HG03378 (cell line): ENCODE data around the gene NGRN.
A peak's percentile ranks its signal among the peaks of the same experiment; 100 is the strongest.

ENCODE experiments used
- ATAC-seq: cut with Tn5 transposase; IDR thresholded peaks from one replicate; pipeline ENCODE4 v1.9.1; 2021; ENCODE audit warnings: mild to moderate bottlenecking, moderate library complexity; ENCODE audit not compliant: unreplicated experiment

The NGRN gene

DNA sequence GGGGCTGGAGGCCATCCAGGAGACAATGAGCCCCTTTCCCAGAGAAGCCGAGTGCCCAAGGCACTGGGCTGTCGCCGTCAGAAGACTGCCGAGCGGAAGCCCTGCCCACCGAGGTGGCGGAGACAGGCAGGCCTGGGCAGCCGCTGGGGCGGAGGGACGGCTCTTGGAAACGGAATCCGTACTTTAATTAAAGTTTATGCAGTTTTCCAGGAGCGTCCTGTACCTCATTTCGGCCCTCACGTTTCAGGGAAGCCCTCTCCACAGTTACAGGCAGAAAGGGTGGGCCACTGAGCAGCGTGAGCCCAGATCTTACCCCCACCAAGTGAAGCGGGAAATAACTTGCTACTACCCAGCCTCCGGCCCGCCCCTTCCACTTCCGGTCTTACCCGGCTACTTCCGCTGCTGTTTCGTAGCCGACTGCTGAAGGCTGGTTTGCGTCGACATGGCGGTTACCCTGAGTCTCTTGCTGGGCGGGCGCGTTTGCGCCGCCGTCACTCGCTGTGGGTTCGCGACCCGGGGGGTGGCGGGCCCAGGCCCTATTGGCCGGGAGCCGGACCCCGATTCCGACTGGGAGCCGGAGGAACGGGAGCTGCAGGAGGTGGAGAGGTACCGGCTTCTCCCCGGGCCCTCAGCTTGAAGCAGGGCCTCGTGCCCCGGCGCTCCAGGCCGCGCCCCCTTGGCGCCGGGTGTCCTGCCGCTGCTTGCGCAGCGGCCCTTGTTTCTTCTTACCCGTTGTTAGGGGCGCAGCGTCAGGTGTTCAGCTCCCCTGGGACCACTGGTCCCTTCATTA, at the start of gene NGRN:
NGRN (plus strand) TSS at position 402 of the 790 bp plus-strand sequence; CDS start at position 443, 41 bp downstream.
- peak; percentile 90 for ATAC-seq

DNA sequence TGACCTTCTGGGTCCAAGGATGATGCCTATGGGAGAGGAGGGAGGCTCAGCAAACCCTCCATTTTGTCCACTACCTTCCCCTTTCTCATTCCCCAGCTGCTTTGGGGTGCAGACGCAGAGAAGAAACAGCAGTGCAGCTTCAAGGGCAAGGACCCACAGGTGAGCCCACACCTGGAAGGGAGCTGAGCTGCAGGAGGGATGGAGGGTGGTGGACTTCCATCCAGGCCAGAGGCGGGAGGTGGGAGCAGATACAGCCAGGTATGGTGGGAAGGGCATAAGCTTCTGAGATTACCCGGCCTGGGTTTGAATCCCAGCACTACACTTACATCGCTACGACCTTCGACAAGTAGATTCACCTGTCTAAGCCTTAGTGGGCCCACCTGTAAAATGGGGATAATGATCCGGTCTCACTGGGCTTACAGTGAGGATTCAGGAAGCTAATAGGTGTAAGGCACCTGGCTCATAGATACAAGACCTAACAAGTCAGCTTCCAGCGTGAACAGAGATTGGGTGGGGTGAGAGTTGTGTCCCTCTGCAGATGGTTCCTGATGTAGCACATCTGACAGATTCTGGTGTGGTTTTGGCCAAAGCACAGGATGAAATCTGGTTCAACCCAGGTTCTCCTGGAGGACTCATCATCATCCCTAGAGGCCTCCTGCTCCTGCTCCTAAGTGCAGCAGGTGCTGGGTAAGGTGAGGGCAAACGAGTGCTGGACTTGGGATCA, 47.6 kb upstream of the NGRN start:
- ATAC-seq, result no peak

GRCh38 chr15:90219421-90220141, 45.9 kb upstream of the NGRN start:
- no peak for ATAC-seq

GRCh38 chr15:90221246-90221900, 44.1 kb upstream of the NGRN start:
- ATAC-seq, result no peak

- no peak for ATAC-seq
Observed at GRCh38 chr15:90222547-90222946, 42.9 kb upstream of the NGRN start.

DNA sequence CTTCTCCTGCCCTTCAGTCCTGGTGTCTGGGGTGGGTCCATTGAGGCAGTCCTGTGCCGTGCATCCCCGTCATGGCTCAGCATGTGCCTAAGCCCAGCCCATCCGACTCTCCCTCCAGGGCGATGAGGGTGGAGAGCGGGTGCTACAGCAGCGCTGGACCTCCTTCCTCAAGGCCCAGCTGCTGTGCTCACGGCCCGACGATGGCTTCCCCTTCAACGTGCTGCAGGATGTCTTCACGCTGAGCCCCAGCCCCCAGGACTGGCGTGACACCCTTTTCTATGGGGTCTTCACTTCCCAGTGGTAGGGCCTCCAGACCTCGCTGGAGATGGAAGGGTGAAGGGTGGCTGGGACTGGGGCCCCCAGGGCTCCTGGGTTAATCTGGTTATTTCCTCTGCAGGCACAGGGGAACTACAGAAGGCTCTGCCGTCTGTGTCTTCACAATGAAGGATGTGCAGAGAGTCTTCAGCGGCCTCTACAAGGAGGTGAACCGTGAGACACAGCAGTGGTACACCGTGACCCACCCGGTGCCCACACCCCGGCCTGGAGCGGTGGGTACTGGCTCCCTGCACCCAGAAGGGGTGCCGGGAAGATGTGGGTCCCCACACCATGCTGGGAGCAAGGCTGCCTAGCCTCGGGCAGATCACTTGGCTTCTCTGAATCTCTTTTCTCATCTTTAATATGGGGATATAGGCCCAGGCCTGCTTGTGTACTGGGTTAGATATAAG, 41.9 kb upstream of the NGRN start:
- no peak for ATAC-seq

GRCh38 chr15:90225047-90225446, 40.4 kb upstream of the NGRN start:
- ATAC-seq, result no peak

DNA sequence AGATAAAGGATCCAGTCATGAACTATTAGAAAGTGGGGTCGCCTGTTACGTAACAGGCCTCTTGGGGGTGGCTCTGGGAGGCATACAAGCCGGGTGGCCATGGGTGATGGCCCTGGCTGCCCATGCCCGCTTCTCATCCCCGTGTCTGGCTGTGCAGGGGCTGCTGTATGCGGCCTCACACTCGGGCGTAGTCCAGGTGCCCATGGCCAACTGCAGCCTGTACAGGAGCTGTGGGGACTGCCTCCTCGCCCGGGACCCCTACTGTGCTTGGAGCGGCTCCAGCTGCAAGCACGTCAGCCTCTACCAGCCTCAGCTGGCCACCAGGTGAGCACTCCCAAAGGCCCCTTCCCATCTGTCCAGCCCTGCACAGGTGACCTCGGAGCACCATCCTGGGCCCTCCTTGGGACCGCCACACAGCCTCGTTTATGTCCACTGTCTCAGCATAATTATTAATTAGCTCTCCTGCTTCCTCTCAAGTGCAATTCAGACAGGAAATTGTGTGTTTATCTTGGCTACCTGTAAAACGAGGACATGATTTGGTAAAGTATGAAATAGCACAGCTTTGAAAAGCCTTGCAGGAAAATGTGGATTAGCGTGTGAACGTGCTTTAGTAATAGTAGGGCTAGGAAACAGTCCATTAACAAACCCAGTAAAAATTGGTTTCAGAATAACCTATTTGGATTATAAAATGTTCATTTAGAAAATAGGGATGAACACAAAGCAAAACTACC, 39.8 kb upstream of the NGRN start:
- no peak for ATAC-seq

- ATAC-seq, result no peak
Observed at GRCh38 chr15:90227336-90227735, 38.1 kb upstream of the NGRN start.

DNA sequence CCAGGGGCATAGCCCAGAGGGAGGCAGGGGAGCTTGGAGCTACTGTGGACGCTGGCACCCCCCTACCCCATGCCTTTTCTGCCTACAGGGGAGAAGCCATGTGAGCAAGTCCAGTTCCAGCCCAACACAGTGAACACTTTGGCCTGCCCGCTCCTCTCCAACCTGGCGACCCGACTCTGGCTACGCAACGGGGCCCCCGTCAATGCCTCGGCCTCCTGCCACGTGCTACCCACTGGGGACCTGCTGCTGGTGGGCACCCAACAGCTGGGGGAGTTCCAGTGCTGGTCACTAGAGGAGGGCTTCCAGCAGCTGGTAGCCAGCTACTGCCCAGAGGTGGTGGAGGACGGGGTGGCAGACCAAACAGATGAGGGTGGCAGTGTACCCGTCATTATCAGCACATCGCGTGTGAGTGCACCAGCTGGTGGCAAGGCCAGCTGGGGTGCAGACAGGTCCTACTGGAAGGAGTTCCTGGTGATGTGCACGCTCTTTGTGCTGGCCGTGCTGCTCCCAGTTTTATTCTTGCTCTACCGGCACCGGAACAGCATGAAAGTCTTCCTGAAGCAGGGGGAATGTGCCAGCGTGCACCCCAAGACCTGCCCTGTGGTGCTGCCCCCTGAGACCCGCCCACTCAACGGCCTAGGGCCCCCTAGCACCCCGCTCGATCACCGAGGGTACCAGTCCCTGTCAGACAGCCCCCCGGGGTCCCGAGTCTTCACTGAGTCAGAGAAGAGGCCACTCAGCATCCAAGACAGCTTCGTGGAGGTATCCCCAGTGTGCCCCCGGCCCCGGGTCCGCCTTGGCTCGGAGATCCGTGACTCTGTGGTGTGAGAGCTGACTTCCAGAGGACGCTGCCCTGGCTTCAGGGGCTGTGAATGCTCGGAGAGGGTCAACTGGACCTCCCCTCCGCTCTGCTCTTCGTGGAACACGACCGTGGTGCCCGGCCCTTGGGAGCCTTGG, 37.4 kb upstream of the NGRN start:
- ATAC-seq, result no peak

DNA sequence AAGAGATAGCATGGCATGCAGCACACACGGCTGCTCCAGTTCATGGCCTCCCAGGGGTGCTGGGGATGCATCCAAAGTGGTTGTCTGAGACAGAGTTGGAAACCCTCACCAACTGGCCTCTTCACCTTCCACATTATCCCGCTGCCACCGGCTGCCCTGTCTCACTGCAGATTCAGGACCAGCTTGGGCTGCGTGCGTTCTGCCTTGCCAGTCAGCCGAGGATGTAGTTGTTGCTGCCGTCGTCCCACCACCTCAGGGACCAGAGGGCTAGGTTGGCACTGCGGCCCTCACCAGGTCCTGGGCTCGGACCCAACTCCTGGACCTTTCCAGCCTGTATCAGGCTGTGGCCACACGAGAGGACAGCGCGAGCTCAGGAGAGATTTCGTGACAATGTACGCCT, 36.5 kb upstream of the NGRN start:
- ATAC-seq, result no peak

DNA sequence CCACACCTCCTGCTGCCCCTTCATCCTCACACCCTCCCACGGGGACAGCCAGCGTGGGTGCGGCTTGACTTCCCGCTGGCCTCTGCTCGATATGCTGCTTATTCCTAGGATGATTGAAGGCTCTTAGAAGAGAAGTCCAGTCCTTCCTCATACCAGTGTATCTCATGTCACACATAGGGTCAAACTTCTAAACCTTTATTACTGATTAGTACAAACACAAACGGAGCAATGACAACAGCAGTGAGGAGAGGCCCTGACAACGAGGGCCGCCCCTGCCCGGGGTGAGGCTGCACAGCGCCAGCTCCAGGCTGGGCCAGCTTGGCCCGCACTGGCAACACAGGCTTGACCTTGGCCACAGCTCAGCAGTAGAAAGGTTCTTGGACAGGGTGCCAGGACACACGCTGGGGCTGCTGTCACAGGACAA, 35.4 kb upstream of the NGRN start:
- ATAC-seq, result no peak

- ATAC-seq, result no peak
Observed at GRCh38 chr15:90230610-90231009, 34.9 kb upstream of the NGRN start.

DNA sequence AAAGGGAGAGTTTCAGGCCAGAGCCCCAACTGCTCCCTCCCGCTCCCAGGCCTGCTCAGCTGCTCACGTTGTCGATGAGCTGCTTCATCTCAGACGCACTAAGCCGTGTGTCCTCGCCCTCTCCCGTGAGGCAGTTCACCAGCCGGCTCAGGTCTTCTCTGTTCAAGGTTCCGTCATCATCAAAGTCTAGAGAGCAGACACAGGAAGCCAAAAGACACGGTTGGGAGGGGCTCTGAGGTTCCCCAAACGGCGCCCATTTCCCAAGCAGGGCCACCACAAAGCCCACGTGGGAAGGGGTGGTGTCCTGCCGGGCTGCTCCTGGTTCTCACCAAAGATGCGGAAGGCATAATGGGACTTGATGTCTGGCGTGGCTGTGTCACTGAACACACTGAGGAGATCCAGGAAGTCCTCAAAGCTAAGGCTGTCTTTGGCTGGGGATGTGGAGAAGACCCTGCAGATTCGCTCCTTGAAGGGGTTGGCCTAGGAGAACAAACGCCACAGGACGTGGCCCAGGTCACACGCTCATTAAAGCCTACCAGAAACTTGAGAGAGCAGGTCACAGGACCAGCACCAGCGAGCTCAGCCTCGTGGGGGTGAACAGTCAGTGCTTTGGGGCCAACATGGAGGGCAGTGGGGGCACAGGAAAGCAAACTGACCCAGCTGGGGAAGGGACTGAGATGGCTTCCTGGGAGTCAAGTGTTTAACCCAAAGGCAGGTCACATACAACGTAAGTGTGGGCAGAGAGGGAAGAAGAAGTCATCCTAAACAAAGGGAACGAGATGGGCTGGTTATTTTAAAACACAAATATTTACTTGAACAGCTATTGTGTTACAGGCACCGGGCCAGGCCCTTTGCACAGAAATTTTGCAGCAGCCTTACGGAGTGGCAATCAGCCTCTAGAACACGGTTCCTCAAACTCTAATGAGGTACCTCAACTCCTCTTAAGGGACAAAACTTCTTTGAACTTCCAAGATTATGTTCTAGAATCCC, 34.1 kb upstream of the NGRN start:
- ATAC-seq, result no peak

GRCh38 chr15:90232196-90232595, 33.3 kb upstream of the NGRN start:
- ATAC-seq, result no peak

- ATAC-seq, result no peak
Observed at GRCh38 chr15:90232941-90233386, 32.5 kb upstream of the NGRN start.

DNA sequence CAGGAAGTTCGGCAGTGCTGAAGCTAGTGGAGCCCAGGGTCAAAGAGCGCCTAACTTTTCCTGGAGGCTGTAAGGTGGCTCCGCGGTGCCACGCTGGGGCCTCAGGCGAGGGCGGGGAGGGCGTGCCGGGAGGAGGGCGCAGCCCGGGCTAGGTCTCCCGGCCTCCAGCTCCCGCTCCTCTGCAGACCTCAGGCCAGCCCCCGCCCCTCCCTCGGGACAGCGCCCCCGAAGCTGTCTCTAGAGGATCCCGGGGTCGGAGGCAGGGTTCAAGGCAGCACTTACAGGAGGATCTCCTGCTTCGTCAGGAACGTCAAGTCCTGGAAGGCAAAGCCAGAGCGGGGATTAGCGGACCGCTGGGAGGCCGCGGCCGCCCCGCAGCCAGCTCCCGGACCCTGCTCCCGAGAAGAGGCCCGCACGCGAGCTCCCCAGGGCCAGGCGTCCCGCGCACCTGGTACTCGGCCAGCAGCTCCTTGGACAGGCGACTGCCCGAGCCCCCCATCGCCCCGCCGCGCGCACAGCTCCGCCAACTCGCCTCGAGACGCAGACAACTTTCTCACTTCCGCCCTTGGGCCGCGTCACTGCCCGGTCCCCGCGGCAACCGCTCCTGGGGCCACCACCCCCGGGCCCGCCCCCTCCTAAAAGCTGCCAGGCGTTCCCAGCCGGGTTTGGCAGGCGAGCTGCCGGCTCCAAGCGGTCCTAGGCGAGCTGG, 31.9 kb upstream of the NGRN start, which contains the start of gene CIB1:
CIB1 (minus strand) TSS at position 555 of the 709 bp plus-strand sequence; CDS start at position 499, 56 bp downstream.
- peak; percentile 61 for ATAC-seq
